Epithelial cell of prostate (primary cell): Measurements from ENCODE around the gene LDLRAD2.
A peak's percentile ranks its signal among the peaks of the same experiment; 100 is the strongest.

Experiments
- DNase-seq: peaks from one replicate; pipeline ENCODE4 v3.0.0-alpha.2; 2011; ENCODE audit warnings: low read depth, low spot score
- H3K27ac ChIP-seq: fragments of 450-650 bp; 2 replicates; pipeline ENCODE4 v1.5.1; 2017; ENCODE audit warnings: mild to moderate bottlenecking

LDLRAD2 gene

DNA sequence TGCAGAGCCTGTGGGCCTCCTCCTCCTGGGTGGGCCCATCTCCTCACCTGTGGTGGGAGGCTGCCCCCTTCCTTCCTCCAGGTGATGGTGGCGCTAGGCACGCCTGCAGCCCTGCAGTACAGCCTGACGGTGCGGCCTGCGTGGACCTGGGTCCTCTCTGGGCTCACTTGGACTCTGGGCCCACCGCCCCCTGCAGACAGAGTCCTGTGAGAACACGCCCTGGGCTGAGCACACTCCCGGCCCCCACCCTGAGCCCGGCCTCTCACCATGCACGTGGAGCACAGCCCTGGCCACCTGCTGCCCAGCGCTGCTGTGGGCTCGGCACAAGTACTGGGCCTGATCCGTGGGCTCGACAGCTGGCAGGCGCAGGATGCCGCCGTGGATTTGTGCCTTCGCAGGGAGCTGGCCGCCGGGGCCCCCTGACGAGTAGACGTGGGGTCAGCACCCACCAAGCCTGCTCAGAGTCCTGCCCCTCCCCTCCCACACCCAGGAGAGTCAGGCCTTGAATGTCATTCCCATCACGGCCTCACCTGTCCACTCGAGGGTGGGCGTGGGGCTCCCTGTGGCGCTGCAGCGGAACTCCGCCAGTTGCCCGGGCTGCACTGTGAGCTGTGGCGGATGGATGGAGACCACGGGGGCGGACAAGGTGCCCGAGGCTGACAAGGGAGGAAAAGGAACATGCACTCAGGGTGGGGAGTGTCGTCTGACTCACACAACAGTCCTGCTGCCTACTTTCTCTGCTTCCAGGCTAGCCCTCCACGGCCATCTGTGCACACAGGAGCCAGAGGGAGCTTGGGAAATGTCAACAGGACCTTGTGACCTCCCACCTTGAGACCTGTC is 43.4 kb downstream of the LDLRAD2 start:
- no peak overlapping the region for H3K27ac ChIP-seq
- no peak for DNase-seq

DNA sequence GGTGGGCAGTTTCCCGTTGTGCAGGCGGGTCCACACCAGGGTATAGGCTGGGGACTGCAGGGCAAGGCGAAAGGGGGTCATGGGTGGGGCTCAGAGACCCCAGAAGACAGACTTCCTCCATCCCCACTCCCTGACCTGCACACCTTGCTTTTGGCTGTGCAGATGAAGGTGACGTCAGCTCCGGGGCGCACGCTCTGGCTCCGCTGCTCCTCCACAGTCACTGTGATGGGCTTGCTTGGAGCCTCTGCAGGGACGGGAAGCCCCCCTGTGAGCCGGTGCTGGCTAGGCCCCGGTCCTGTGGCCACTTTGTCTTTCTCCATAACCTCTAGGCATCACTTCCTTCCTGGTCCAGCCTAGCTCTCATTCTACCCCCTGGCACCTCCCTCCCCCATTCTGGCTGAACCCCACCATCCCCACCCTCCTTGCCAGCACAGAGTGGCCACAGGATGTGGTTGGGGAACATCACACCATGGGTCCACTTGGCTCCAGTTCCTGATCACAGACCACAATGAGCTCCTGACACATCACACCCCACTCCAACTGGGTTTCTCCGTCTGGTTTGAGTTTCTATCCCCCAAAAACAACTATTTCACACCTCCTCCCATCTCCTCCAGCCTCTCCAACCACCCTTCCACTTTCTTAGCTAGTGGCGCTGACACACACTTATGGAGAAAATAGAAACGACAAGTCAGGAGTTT is 45.2 kb downstream of the LDLRAD2 start:
- DNase-seq: no peak
- no peak overlapping the region for H3K27ac ChIP-seq

DNA sequence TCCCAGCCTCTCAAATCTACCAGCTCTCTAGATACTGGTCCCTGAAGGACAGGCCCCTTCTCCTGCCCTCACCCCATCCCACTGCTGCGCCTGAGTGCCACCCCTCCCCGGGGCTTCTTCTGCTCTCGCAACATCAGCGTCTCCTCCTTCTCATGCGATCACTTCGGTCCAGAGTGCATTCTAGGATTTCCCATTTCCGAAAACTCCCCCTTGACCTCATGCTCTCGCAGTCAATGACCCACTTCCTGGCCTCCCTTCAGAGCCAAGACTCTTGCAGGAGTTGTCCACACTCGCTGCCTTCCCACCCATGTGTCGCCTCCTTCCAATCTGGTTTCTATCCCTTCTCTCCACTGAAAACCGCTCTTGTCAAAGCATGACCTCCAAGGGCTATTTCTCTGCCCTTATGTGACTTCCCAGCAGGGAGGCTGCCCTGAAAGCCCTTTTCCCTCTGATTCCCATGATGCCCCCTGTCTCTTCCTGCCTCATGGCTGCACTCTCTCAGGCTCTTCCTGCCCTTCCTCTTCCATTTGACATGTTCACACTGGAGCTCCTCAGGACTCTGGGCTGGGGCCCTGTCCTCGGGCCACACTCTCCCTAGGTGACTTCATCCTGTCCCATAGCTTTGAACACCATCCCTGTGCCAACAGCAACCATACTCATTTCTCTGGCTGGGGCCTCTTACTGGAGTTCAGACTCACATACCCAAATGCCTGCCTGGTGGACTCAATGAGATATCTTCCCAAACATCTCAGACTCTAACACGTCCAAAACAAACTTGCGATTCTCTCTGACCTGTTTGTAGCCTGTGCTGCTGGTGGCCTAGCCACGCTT is 46.0 kb downstream of the LDLRAD2 start:
- H3K27ac ChIP-seq: no peak overlapping the region
- DNase-seq: no peak

DNA sequence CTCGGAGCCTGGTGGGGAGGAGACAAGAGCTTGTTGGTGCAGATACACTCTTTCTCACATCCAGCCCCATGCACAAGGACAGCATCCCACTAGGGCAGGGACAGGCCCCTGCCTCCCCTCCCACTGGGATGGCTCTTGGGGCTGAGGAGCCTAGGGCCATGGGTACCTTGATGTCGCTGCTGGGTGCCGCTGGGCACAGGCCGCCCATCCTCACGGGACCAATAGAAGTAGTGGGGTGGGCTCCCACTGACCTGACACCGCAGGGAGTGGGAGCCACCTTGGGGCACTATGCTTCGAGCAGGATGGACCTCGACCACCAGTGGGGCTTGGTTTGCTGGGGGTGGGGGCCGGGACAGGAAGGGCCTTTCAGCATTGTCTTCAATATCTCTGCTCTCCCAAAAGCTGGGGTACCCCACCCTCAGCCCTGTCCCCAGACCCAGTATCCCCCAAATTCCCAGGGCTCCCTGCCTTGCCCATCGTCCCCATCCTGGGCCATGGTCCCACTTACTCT is 47.7 kb downstream of the LDLRAD2 start:
- H3K27ac ChIP-seq: no peak overlapping the region

DNA sequence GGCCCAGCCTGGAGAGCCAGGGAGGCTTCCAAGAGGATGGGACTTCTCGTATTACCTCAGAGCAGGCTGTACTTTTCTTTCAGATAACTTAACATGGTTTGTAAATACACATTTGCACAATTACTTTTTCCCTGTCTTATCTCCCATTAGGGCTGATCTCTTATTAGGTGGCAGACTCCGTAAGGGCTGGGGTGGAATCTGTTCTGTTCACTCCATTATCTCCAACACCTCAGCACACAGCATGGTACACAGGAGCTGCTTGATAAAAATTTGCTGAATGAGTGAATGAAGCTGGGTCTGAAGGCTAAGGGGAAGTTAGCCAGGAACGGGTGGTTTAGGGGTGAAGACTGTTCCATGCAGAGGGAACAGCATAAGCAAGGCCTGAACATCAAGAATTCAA is 48.9 kb downstream of the LDLRAD2 start:
- DNase-seq: no peak
- no peak overlapping the region for H3K27ac ChIP-seq

More for the DNA sequence above, 47.7 kb downstream of the LDLRAD2 start:
- DNase-seq: no peak

DNA sequence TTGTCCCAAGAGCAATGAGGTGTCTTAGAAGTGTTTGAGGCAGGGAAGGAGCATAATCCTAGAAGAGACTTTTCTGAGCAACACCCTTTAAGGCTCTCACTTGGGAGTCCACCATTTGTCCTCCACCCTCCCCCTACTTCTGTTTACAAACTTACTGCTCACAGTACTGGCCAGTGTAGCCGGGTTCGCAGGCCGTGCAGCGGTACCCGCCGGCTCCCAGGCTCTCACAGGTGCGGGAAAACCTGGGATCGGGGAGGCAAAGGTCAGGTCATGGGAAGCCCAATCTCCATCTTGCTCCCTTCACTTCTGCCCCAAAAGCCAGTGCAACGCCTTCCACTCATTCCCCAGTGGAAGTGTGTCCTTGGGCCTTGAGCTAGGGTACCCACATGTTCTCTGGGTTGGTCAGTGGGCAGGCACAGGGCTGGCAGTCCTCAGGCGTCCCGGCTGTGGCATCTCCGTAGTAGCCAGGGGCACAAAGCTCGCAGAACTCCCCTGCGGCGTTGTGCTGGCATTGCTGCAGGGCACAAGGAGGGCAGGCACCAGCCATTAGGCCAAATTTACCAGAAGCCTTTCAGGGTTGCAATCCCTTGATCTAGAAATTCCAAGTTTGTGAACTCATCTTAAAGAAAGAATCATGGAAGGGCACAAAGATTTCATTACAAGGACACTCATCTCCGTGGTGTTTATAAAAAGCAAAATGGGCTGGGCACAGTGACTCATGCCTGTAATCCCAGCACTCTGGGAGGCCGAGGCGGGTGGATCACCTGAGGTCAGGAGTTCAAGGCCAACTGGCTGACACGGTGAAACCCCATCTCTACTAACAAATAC is 49.8 kb downstream of the LDLRAD2 start:
- no peak for DNase-seq
- H3K27ac ChIP-seq: no peak overlapping the region

DNA sequence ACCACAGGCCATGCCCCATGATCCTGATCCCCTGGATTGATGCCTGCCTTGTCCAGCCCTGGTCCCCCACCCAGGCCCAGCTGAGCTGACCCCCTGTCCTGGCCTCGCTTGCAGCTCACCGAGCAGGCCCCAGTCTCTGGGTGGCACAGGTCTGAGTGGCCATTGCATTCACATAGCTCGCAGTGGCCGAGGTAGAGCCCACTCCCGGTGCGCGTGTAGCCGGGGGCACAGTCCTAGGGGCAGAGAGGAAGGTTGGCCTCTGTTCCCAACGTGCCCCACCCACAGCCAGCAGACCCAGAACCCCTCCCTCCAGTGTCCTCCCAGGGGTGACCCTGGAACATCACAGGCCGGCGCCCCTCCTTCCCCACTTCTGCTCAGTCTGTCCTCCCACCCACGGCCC is 51.9 kb downstream of the LDLRAD2 start:
- DNase-seq: no peak
- no peak overlapping the region for H3K27ac ChIP-seq

DNA sequence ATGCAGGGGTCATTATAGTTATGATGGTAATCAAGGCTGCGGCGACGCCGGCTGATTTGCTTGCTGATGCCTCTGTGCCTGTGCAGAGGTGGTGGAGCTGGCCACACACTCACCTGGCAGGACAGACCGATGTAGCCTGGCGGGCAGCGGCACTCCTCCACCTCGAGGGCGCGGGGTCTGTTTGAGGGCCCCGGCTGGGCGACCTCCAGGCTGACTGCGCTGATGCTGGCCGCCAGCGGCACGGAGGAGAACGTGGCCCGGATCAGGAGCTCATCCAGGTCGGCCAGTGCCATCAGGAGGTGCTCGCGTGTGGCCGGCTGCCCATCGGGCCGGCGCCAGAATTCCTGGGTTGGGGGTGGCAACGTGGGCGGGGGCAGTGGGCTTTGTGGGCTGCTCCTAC is 52.7 kb downstream of the LDLRAD2 start:
- no peak for DNase-seq
- H3K27ac ChIP-seq: no peak overlapping the region

DNA sequence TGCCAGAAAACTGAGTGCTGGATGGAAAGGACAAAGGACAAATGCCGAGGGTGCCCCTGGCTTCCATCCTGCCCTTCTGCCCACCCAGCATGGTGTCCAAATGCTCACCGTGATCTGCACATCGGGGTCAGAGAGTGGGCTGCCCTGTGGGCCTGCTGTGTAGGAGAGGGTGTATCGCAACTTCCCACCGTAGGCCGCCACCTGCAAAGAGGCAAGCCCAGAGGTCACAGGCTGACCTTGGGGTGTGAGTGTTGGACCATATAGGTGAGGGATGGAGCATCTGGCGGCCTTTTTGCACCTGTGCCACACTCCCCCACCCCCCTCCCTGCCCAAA is 53.5 kb downstream of the LDLRAD2 start:
- no peak overlapping the region for H3K27ac ChIP-seq

DNA sequence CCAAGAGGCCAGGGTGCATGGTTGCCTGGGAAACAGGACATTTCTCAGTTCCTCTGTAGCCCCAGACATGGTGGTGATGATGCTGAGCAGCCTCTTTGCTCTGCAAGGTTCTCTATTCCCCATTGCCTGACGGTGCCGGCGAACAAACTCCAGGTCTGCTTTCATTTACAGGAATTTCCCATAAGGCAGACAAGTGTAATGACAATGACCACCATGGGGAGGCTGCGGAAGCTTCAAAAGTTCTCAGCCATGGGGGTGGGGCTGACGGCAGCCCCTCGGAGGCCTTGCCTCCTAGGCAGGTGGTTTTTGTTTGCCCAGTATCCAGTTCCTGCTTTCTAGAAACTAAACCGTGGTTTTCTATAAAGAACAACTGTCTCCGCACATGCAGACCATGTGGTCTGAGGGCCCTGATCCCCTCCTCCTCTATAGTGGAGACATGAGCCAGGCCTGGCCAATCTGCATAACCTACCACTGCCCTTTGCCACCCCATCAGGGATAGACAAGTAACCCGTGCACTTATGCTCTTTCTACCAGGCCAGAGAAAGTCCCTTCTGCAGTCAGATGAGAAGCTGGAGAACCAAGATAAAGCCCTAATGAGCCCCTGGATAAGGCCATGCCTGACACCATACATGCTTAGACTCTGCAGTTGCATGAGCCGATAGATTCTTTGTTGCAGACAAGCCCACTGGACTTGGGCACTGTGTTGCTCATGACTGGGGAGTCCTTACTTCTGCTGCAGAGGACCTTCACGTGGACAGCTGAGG is 54.1 kb downstream of the LDLRAD2 start:
- H3K27ac ChIP-seq: no peak overlapping the region
- DNase-seq: no peak

More for the DNA sequence above, 53.5 kb downstream of the LDLRAD2 start:
- DNase-seq: no peak

DNA sequence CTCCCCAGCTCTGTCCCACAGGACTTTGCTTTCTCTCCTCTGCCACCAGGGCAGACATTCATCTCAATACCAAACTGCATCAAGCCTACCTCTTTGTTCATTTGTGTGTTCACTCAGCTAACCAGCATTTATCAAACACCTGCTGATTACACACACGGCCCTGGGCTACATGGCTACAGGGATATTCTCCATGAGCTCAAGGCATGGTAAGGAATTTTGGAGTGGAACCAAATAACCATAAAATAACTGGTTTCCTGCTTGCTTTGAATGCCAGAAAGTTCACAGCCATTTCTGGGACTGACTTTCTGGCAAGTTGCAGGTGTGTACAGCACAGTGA is 54.6 kb downstream of the LDLRAD2 start:
- DNase-seq: no peak
- no peak overlapping the region for H3K27ac ChIP-seq

DNA sequence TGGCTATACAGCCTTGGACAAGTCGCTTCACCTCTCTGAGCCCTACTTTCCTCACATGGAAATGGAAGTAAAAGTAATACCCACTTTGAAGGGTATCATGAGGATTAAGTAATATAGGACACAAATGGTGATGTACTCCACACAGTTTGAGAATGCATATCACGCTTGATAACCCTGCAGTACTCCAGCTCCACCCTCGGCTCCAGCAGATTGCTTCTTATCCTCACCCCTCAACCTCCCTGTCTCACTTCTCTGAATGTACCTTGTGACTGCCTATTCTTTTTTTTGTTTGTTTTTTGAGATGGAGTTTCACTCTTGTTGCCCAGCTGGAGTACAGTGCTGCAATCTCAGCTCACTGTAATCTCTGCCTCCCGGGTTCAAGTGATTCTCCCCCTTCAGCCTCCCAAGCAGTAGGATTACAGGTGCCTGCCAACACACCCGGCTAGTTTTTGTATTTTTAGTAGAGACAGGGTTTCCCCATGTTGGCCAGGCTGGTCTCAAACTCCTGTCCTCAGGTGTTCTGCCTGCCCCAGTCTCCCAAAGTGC is 55.5 kb downstream of the LDLRAD2 start:
- no peak for DNase-seq
- no peak overlapping the region for H3K27ac ChIP-seq

DNA sequence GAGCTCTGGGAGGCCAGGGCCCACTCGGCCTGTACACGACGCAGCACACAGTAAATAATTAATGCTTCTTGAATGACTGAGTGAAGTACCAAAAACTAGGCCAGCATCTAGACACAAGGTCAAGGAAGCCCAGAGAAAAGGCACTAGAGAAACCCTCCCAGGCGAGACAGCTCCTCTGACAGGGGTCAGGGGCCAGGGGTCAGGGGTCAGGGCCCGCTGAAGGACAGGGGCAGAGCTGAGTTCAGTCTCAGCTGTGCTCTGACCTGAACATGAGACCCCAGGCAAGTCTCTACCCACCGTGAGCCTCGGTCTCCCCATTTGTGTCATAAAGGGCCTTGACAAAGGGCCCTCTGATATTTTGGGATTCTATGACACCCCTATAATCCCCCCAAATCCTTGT is 56.4 kb downstream of the LDLRAD2 start:
- DNase-seq: no peak
- H3K27ac ChIP-seq: no peak overlapping the region

DNA sequence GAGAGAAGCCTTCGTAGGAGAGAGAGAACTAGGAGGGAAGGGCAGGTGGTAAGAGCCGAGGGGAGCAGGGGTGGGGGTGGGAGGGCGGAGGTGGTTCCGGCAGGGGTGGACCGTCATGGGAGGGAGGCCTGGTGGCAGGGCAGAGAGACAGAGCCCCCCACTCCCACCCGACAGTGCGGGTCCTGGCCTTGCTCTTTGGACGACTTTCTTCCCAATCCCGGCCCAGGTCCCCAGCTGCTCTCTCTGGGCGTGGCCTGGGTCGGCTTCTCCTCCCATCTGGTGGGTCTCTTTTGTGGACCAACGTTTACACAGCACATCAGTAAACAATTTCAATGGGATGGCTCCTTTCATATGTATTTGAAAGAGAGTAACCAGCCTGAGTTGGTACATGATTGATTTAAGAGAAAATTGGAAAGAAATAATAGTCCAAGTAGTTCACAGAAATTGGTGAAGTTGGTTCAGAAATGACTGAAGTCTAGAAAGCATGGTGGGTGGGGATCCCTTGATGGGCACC is 56.9 kb downstream of the LDLRAD2 start:
- H3K27ac ChIP-seq: no peak overlapping the region
- DNase-seq: no peak

DNA sequence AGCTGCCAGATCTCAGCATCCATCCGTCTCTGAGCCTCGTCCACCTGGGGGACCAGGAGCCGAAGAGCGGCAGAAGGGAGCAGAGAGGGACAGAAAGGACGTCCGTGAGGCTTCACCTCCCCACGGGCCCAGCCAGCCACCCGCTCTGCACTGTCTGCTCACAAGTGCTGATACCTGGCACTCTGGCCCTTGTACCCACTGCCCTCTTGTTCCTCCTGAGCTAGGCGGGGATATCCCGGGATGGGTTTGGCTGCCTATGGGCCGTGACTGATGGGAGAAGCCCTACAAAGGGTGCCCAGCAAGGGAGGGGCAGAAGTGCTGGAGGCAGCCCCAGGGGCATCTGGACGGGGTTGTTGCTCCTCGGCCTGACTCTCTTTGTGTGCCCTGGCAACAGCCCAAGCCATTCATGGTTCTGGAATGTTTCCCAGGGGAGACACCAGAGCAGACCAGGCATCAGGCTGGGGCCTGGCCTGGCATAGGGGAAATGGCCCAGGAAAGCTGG is 57.6 kb downstream of the LDLRAD2 start:
- DNase-seq: peak; percentile 60
- no peak overlapping the region for H3K27ac ChIP-seq

DNA sequence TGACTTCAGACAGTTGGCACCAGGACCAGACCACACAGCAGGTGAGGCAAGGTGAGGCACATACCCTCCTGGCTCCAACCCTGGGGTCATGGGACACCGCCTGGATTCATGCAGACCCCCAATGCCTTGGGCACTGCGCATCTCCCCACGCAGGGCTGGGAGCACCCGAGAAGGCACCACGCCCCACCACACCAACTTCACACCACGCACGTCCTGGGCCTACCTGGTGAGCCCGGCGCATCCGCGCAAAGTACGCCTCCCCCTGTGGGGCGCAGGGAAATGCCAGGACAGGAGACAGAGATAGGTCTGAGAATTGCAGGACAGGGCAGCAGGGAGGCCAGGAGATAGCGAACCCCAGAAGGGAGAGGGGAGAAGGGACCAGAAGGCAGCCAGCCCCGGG is 58.5 kb downstream of the LDLRAD2 start:
- no peak for DNase-seq
- no peak overlapping the region for H3K27ac ChIP-seq

DNA sequence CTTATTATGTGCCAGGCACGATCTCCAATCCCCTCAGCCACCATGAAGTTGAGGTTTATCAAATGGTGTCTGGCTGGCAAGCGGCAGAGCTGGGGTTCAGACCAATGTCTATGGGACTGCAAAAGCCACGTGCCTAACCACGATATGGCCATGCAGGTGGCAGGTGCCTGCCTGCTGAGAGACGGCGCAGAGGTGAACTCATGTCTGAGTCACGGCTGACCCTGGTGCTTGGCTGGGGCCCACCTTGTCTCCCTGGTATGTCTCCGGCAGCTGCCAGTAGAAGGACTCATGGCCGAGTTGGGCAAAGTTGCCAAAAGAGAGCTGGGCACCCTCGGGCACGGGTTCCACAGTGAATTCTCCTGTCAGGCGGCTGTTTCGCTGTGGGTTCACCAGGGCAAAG is 59.9 kb downstream of the LDLRAD2 start:
- H3K27ac ChIP-seq: no peak overlapping the region
- DNase-seq: no peak

DNA sequence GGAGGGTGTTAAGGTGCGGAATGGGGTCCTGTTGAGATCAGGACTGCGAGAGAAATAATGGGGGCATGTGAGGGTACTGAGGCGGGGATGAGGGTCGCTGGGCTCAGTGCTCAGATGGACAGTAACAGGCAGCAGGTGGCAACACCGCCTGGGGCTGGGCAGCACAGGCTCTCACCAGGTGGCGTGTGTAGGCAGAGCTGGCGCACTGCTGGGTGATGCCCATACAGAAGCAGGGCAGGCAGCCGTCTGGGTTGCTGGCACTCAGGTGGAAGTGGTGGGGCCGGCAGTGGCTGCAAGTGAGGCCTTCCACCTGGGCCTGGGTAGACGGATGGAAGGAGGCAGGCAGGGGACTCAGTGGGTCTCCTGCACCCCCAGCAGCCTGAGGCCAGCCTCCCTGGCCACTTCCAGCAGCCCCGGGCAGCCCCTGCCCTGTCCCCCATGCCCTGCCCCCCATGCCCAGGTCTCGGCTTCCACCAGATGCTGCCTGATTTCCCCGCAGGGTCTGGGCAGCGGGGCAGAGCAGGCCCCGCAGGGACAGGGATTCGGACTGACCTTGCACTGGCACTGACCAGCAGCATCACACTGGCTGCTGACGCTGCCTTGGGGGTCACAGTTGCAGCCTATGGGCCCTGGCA is 60.5 kb downstream of the LDLRAD2 start:
- no peak overlapping the region for H3K27ac ChIP-seq
- no peak for DNase-seq
